Measurements from ENCODE around the gene CARS1. TPM values are rescaled to one million over a fixed set of nuclear protein-coding genes. Genes with fewer than 3 reads are reported as not detected.

CARS1 gene
- total RNA-seq, 1 donor from 2014 or later = 14.3 TPM

GRCh38 chr11:3095712-3096361, 38.6 kb upstream of the CARS1 start:
- Histone ChIP-seq H3K27ac (replicated peaks) (peak overlapping the region; percentile 75), H3K27me3 (ENCODE audit: low read depth) (no peaks in the 10 kb centered on the region), H3K9me3 (replicated peaks) (no peaks in the 10 kb centered on the region), H3K36me3 (peaks cover 39% of the 10 kb centered on the region), H3K4me1 (peaks cover 44% of the 10 kb centered on the region), H3K4me3 (no peak overlapping the region)
- no peak for DNase-seq
- TF ChIP-seq, protein P1, sequence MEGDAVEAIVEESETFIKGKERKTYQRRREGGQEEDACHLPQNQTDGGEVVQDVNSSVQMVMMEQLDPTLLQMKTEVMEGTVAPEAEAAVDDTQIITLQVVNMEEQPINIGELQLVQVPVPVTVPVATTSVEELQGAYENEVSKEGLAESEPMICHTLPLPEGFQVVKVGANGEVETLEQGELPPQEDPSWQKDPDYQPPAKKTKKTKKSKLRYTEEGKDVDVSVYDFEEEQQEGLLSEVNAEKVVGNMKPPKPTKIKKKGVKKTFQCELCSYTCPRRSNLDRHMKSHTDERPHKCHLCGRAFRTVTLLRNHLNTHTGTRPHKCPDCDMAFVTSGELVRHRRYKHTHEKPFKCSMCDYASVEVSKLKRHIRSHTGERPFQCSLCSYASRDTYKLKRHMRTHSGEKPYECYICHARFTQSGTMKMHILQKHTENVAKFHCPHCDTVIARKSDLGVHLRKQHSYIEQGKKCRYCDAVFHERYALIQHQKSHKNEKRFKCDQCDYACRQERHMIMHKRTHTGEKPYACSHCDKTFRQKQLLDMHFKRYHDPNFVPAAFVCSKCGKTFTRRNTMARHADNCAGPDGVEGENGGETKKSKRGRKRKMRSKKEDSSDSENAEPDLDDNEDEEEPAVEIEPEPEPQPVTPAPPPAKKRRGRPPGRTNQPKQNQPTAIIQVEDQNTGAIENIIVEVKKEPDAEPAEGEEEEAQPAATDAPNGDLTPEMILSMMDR (IDR thresholded peaks at IDR 0.05; ENCODE audit: borderline replicate concordance) = no peak
- intact Hi-C loops (cut with micrococcal nuclease) = no loop called here

GRCh38 chr11:3094223-3094824, 37.1 kb upstream of the CARS1 start:
- H3K27ac ChIP-seq (replicated peaks) = no peak overlapping the region
- no peak overlapping the region for H3K4me3 ChIP-seq
- H3K4me1 ChIP-seq = peaks cover 42% of the 10 kb centered on the region
- H3K36me3 ChIP-seq = peaks cover 38% of the 10 kb centered on the region
- no peak for DNase-seq
- TF ChIP-seq, protein P1 (IDR thresholded peaks at IDR 0.05; ENCODE audit: borderline replicate concordance) = no peak
- H3K9me3 ChIP-seq (replicated peaks) = no peaks in the 10 kb centered on the region
- no peaks in the 10 kb centered on the region for H3K27me3 ChIP-seq (ENCODE audit: low read depth)
- intact Hi-C loops (cut with micrococcal nuclease) = loop anchor here (5.0 kb wide), 1 partner anchor 57 kb away; no protein-coding TSS in a partner anchor

DNA sequence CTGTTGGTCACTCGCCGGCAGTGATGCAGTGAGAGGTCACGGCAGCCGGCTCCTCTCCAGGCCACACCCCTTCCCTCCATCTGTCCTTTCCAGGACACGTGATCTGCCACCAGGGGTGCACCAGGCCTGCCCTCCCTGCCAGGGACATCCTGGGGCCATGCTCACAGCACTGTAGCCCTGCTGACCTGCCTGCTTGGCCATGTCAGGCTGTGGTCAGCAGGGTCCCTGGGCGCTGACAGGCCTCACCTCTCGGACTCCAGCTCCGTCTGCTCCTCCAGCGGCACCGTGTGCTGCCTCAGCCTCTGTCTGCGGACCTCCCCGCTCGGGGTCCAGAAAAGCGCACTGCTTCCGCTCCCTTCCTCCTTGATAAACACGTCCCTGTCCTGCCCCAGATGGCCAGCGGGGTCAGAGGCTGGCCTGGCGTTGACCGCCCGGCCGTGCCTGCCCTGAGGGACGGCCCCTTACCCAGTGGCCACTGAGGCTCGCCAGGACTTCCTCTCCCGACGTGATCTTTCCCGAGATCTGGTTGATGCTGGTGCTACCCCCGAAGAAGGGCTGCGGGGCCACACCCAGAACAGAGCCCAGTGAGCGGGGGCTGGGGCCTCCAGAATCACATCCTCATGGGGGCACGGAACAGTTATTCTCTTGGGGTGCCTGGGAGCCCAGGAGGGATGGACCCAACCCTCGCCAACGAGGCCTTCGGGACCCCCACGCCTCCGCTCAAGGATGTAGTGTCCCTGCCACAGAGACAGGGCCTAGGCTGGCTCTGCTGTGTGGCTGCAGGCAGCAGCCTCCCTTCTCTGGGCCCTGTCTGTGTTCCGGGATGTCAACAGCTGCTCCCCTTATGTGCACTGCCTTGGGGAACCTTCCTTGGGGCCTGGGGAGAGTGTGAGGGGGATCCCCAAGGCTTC, 36.3 kb upstream of the CARS1 start:
- intact Hi-C loops (cut with micrococcal nuclease) = loop anchor here (5.0 kb wide), 1 partner anchor 56 kb away; no protein-coding TSS in a partner anchor
- TF ChIP-seq, protein P1 (IDR thresholded peaks at IDR 0.05; ENCODE audit: borderline replicate concordance) = no peak
- DNase-seq = no peak
- Histone ChIP-seq H3K9me3 (replicated peaks) (no peaks in the 10 kb centered on the region), H3K27ac (replicated peaks) (no peak overlapping the region), H3K4me1 (peaks cover 40% of the 10 kb centered on the region), H3K4me3 (no peak overlapping the region), H3K27me3 (ENCODE audit: low read depth) (no peaks in the 10 kb centered on the region), H3K36me3 (peaks cover 39% of the 10 kb centered on the region)

GRCh38 chr11:3092603-3093141, 35.4 kb upstream of the CARS1 start:
- H3K4me3 ChIP-seq = no peak overlapping the region
- H3K4me1 ChIP-seq = peaks cover 40% of the 10 kb centered on the region
- H3K9me3 ChIP-seq (replicated peaks) = no peaks in the 10 kb centered on the region
- H3K27ac ChIP-seq (replicated peaks) = no peak overlapping the region
- peaks cover 36% of the 10 kb centered on the region for H3K36me3 ChIP-seq
- no peaks in the 10 kb centered on the region for H3K27me3 ChIP-seq (ENCODE audit: low read depth)
- intact Hi-C loops (cut with micrococcal nuclease) = loop anchor here (5.0 kb wide), 1 partner anchor 55 kb away; no protein-coding TSS in a partner anchor
- TF ChIP-seq, protein P1 (IDR thresholded peaks at IDR 0.05; ENCODE audit: borderline replicate concordance) = no peak
- DNase-seq = no peak
